Measurements from ENCODE around the gene GRM8.

Gene GRM8

GRCh38 chr7:126656165-126656564, 596.6 kb downstream of the GRM8 start:
- DNase-seq, result no peak

DNA sequence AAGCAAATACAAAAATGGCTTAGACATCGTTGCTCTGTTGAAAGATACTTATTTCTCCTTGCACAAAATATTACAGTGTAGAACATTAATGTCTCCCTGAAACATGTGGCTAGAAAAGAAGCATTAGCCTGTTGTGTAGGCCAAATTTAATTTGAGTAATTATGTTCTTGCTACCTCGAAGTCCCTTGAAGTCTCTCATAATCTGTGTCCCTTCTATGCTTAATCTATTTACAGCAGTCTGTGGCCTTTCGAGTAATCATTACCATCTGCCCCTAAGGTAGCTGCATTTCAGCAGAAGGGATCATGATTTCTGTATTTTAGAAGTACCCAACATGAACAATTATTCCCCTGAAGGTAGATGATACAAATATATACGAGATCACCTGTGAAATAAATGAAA, 615.2 kb downstream of the GRM8 start:
- DNase-seq, result no peak

GRCh38 chr7:126635545-126635944, 617.2 kb downstream of the GRM8 start:
- no peak for DNase-seq

DNA sequence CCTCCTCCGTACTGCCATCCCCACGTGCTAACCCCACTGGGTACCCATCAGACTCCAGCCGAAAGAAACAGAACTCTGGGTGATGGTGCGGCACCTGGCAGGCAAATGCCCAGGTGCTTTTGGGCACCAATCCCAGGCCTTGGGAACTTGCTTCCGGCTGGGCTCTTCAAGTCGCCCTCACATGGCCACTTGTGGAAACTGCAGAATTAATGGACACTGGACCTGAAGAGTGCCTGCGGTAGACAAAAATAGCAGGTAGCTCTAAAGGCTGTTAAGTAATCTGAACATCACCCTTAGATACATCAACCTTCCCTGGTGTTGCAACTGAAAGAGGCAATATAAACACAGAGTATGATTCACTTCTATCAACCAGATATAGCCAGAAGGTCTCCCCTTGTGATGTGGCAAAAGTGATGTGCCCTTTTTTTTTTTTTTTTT, 644.4 kb downstream of the GRM8 start:
- DNase-seq, result peak; percentile 19

- DNase-seq, result no peak
These were observed 646.4 kb downstream of the GRM8 start for GRCh38 chr7:126606331-126606730.

DNA sequence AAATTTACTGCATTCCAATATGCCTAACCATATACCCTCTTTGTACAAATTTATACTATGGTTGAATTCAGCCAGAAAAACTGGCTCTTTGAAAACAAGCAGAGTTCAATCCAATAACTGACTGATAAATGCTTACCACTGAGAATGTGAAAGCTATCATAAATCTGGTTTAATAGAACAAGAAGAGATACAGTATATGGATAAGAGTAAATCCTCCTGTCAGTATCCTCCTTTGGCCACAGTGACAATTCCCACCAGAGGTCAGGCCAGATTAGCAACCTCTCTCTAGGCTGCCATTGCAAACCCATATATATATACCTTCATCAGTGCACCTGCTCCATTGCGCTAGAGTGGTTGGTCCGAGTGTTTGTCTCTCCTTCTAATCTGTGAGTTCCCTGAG, 647.2 kb downstream of the GRM8 start:
- no peak for DNase-seq

- DNase-seq, result no peak
These were observed 647.7 kb downstream of the GRM8 start for GRCh38 chr7:126605056-126605455.

DNA sequence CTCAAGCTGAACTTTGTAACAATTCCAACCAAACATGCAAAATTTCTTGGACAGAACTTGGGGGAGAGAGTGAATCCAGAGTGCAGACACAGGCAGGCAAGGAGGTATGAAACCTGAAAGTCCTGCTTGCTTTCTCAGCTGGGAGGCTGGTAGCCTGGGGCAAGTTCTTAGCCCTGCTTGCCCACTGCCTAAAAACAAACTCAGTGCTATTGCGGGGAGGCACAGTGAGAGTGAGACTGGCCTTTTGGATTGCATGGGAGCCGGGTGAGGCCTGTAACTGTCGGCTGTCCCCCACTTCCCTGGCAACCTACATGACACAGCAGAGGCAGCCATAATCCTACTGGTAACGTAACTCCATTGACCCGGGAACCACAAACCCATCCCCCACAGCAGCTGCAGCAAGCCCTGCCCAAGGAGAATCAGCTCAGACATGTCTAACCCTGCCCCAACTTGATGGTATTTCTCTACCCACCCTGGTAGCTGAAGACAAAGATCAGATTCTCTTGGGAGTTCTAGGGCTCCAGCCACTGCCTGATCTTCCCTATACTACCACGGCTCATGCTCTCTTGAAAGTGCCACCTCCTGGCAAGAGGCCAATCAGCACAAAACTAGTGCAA, 663.6 kb downstream of the GRM8 start:
- no peak for DNase-seq

DNA sequence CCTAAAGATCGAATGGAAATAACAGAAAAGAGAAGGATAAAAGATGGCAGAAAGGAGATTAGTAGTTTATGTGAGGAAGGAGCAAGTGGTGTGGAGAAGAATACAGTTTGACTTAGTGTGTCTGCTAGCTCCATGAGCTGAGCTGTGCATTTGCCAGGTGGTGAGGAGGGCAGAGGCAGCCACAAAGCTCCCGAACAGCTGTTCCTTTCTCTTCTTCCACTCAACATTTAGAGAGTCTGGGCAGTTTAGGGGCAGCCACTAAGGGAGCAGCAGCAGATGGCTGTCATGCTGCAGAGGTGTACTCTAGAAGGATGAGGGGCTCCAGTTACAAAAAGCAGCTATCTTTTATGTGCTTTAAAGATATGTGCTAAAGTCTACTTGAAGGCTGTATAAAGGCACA, 674.4 kb downstream of the GRM8 start:
- no peak for DNase-seq

DNA sequence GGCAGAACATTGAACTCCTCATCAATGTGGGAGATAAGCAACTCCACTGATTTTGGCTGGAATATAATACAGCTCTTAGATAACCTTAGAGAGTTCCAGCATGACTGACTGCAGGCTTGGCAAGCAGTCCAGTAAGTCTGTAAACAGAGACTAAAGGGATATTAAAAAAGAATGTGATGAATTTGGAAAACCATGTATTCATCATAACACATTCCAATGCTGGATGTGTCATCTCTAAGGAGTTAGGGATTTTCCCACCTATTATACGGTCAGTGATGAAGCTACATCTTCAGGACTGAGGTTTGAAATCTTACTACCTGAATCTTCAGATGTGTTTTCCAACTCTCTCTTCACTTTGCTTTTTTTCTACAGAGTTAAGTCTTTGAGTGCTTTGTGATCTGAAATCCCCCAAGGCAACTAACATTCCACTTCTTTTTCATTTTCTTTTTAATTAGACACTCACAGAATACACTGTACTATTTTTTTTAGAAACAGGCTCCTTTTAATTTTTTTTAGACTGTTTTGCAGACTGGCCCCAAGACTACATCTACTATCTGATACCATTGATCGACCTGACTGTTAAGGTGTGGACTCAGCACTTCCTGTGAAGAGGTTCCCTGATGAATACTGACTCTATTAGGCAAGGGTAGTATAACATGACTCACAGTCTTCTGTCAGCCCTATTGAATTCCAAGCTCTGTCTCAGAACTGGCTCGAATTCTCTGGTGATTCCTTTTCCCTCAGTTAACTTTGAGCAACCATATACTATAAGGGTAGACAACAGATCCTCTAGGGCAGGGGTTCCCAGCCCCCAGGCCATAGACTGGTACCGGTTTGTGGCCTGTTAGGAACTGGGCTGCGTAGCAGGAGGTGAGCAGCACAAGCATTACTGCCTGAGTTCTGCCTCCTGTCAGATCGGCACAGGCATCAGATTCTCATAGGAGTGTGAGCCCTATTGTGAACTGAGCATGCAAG, 678.2 kb downstream of the GRM8 start:
- DNase-seq, result peak; percentile 10

DNA sequence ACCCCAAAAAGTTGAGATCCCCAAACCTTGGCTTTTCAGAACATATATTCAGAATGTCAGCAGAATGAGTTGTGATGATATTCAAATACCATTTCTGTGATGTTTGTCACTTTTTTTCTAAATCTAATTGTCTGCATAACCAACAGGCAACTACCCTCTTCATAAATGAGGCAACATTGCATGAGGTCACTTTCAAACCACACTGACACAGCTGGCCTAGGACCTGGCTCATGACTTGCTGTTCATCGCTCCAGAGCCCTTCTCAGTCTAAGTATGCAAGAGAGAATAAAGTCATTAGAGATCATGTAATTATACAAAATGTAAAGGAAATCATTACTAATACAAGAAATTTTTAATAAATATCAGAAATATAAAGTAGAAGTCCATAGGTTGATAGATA, 681.9 kb downstream of the GRM8 start:
- no peak for DNase-seq

GRCh38 chr7:126569402-126569801, 683.3 kb downstream of the GRM8 start:
- DNase-seq, result no peak

- no peak for DNase-seq
These were observed 695.5 kb downstream of the GRM8 start for GRCh38 chr7:126557271-126557670.

GRCh38 chr7:126541406-126541805, 711.3 kb downstream of the GRM8 start:
- DNase-seq, result no peak

DNA sequence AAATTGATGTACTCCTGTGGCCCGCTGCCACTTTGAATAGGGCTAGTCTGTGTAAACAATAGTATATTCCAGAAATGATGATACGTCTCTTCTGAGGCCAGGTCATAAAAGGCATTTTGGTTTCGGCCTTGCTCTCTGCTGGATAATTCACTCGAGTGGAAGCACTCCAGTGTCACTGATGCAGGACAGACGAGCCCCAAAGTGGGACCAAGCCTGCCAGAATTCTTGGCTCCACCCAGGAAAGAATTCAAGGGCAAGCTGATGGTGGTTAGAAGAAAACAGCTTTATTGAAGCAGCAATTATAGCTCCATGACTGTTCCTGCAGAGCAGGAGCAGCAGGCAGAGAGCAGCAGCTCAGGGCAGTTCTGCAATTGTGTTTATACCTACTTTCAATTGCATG, 717.6 kb downstream of the GRM8 start:
- DNase-seq, result no peak

DNA sequence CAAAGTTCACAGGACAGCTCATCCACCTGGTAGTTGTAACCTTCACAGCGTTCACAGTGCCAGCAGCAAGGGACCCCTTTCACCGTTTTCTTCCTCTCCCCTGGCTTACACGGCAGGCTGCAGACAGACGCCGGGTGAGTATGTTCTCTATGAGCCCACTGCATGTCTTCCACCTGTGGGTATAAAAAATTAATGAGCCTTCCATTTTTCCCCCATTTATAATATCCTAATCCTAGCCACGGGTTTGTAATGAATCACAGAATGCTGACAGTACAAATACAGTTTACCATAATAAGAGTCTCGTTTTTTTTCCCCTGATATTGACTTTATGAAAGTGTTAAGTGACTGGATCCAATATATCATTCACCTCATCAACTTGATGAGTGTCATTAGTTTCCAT, 719.0 kb downstream of the GRM8 start:
- no peak for DNase-seq

- DNase-seq, result no peak
These were observed 722.9 kb downstream of the GRM8 start for GRCh38 chr7:126529833-126530232.

- no peak for DNase-seq
These were observed 723.5 kb downstream of the GRM8 start for GRCh38 chr7:126529254-126529653.

- no peak for DNase-seq
These were observed 726.8 kb downstream of the GRM8 start for GRCh38 chr7:126525906-126526305.

DNA sequence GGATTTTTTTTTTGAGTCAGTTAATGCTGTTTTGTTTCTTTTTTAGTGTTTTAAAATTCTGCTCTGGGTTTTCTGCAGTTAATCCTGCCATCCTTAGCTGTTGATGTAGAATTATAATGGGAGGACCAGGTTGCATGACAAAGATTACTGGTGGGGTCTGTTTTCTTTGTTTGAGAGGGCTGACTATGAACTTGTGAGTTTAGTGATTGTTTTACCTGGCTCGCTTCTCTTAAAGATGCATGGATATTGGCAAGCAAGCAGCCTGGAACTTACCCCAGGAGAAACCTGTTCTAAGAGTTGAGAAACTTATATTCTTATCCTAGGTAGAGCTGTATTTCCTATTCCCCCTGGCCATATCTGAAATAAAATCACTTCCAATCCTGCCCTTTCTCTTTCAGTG, 727.8 kb downstream of the GRM8 start:
- DNase-seq, result no peak

- DNase-seq, result no peak
These were observed 741.7 kb downstream of the GRM8 start for GRCh38 chr7:126511046-126511445.

DNA sequence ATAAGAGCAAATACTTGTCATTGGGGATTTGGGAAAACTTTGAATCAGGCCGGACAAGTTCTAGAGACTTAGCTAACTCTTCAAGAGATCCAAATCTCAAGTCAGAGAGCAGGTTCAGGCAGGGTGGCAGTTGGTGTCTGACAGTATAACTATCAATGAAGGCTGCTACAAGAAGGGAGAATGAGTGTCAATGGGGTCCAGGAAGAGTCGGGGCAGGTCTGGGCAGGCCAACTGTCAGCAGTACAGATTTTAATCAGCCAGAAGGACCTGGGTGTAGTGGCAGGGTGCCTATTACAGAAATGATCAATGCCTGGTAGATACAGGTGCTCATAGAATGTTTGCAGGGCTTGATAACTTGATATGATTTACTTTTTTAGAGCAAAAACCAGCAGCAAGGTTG, 751.1 kb downstream of the GRM8 start:
- DNase-seq, result no peak

GRCh38 chr7:126499481-126499880, 753.3 kb downstream of the GRM8 start:
- DNase-seq, result no peak

DNA sequence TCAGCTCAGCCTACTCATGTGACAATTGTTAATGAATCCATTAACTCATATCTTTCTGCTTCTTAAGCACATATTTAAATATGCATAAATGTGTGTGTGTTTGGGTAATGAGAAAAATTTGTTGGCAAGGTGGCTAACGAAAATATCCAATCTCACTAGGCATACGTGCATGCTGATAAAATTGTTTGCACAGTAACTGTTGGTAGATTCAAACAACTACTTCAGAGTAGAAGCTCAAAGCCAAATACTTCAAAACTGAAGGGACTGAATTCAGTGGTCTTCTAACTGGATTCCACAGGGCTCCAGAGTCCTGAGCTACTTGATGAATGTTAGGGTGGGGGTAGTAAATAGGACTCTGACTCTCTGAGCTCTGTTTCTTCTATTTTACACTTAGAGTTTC, 757.0 kb downstream of the GRM8 start:
- DNase-seq, result no peak

All from 8988T (cell line).